Measurements from ENCODE around the gene HOXD4. TPM values are rescaled to one million over a fixed set of nuclear protein-coding genes. Genes with fewer than 3 reads are reported as not detected.

Gene HOXD4
- total and polyA plus RNA-seq, 8 donors = 0.17 to 0.99 (median 0.68) TPM

DNA sequence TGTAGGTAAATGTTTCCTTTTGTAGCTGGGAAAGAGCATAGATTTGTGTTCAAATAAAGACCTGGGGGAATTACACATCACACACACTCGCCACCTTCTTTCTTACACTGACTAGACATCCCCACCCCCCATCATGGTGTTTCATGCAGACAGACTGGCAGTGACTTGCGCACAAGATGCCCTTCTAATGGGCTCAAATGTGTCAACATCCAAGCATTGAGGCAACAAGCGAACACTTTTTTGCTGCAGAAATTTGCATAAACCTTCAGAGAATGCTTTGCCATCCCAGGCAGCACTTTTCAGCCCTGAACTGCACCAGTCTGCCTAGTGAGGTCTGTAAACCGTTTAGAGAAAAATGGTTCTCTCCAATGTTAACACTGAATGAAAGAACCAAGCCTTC is 17.3 kb upstream of the HOXD4 start:
- TF ChIP-seq, protein P1, sequence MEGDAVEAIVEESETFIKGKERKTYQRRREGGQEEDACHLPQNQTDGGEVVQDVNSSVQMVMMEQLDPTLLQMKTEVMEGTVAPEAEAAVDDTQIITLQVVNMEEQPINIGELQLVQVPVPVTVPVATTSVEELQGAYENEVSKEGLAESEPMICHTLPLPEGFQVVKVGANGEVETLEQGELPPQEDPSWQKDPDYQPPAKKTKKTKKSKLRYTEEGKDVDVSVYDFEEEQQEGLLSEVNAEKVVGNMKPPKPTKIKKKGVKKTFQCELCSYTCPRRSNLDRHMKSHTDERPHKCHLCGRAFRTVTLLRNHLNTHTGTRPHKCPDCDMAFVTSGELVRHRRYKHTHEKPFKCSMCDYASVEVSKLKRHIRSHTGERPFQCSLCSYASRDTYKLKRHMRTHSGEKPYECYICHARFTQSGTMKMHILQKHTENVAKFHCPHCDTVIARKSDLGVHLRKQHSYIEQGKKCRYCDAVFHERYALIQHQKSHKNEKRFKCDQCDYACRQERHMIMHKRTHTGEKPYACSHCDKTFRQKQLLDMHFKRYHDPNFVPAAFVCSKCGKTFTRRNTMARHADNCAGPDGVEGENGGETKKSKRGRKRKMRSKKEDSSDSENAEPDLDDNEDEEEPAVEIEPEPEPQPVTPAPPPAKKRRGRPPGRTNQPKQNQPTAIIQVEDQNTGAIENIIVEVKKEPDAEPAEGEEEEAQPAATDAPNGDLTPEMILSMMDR (IDR thresholded peaks at IDR 0.05) = no peak
- intact Hi-C loops (cut with DNase I) = loop anchor here in 1 of 2 donors (5.0 to 10.0 kb wide), 2 partner anchors 503 to 681 kb away; no protein-coding TSS in a partner anchor
- no peaks in the 10 kb centered on the region for H3K36me3 ChIP-seq
- DNase-seq (no peak), ATAC-seq (no peak)
- H3K9me3 ChIP-seq = no peaks in the 10 kb centered on the region
- peaks cover 99 to 100% of the 10 kb centered on the region in 2 donors for H3K27me3 ChIP-seq
- no peak overlapping the region for H3K27ac ChIP-seq
- H3K4me3 ChIP-seq = no peak overlapping the region
- peaks cover 8 to 37% of the 10 kb centered on the region in 2 donors for H3K4me1 ChIP-seq

GRCh38 chr2:176135035-176135440 is 16.3 kb upstream of the HOXD4 start:
- ATAC-seq (no peak), DNase-seq (no peak)
- intact Hi-C loops (cut with DNase I) = loop anchor here in 1 of 2 donors (5.0 to 10.0 kb wide), 2 partner anchors 422 to 680 kb away; no protein-coding TSS in a partner anchor
- TF ChIP-seq, protein P1 (IDR thresholded peaks at IDR 0.05) = no peak
- H3K27me3 ChIP-seq = peaks cover 100% of the 10 kb centered on the region in 2 donors
- no peak overlapping the region for H3K4me3 ChIP-seq
- peaks cover 12 to 31% of the 10 kb centered on the region in 2 donors for H3K4me1 ChIP-seq
- H3K36me3 ChIP-seq = no peaks in the 10 kb centered on the region
- H3K27ac ChIP-seq = no peak overlapping the region
- no peaks in the 10 kb centered on the region for H3K9me3 ChIP-seq

GRCh38 chr2:176136374-176137251 is 14.7 kb upstream of the HOXD4 start:
- DNase-seq (peak in 2 of 4 donors; percentile 42 to 68), ATAC-seq (no peak)
- Histone ChIP-seq H3K36me3 (no peaks in the 10 kb centered on the region), H3K4me3 (peak overlapping the region; percentile 13 to 21), H3K9me3 (no peaks in the 10 kb centered on the region), H3K27me3 (peaks cover 99 to 100% of the 10 kb centered on the region in 2 donors), H3K4me1 (peaks cover 12 to 28% of the 10 kb centered on the region in 2 donors), H3K27ac (no peak overlapping the region)
- TF ChIP-seq, protein P1 (IDR thresholded peaks at IDR 0.05) = no peak
- intact Hi-C loops (cut with DNase I) = loop anchor here in 1 of 2 donors (5.0 to 10.0 kb wide), 2 partner anchors 421 to 678 kb away; no protein-coding TSS in a partner anchor

DNA sequence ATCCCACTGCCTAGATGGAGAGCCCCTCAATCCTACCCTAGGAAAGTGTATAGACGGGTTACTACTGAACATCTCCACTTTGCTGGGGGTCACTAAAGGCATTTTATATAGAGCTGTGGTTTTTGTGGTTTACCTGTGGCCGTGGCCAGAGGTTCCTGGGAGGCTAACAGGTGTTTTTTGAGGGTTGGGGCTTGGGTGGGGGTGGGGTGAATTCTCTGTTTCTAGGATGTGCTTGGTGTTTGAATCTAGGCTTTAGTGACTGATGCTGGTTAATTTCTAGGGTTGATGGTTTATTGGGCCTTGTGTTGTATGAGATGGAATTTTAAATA is 14.1 kb upstream of the HOXD4 start:
- no peaks in the 10 kb centered on the region for H3K9me3 ChIP-seq
- TF ChIP-seq, protein P1 (IDR thresholded peaks at IDR 0.05) = no peak
- no peaks in the 10 kb centered on the region for H3K36me3 ChIP-seq
- ATAC-seq (no peak), DNase-seq (no peak)
- H3K4me3 ChIP-seq = no peak overlapping the region
- no peak overlapping the region for H3K27ac ChIP-seq
- H3K4me1 ChIP-seq = peaks cover 12 to 26% of the 10 kb centered on the region in 2 donors
- peaks cover 93 to 100% of the 10 kb centered on the region in 2 donors for H3K27me3 ChIP-seq
- intact Hi-C loops (cut with DNase I) = loop anchor here in 1 of 2 donors (5.0 to 10.0 kb wide), 2 partner anchors 420 to 678 kb away; no protein-coding TSS in a partner anchor

DNA sequence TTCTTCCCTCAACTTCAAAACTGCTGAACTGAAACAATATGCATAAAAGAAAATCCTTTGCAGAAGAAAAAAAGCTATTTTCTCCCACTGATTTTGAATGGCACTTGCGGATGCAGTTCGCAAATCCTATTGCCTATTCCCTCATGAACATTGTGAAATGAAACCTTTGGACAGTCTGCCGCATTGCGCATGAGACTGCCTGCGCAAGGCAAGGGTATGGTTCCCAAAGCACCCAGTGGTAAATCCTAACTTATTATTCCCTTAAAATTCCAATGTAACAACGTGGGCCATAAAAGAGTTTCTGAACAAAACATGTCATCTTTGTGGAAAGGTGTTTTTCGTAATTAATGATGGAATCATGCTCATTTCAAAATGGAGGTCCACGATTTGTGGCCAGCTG is 13.4 kb upstream of the HOXD4 start:
- no peak overlapping the region for H3K27ac ChIP-seq
- intact Hi-C loops (cut with DNase I) = loop anchor here in 1 of 2 donors (5.0 to 10.0 kb wide), 2 partner anchors 419 to 677 kb away; no protein-coding TSS in a partner anchor
- DNase-seq (no peak), ATAC-seq (no peak)
- no peak overlapping the region for H3K4me3 ChIP-seq
- no peaks in the 10 kb centered on the region for H3K9me3 ChIP-seq
- TF ChIP-seq, protein P1 (IDR thresholded peaks at IDR 0.05) = no peak
- H3K4me1 ChIP-seq = peaks cover 12 to 20% of the 10 kb centered on the region in 2 donors
- no peaks in the 10 kb centered on the region for H3K36me3 ChIP-seq
- H3K27me3 ChIP-seq = peaks cover 86 to 100% of the 10 kb centered on the region in 2 donors
